Suprapubic skin (tissue), 3 donors: ENCODE measurements around the gene ZKSCAN1.

Experiments used
- EP300 ChIP-seq: sonication (generic); formaldehyde crosslinking; IDR thresholded peaks from one replicate; pipeline ENCODE4 v1.6.1; 2017; ENCODE audit warnings: antibody characterized with exemption
- POLR2A ChIP-seq, 2 donors: fragments of 450-650 bp; IDR thresholded peaks; one replicate each; pipeline ENCODE4 v1.6.1; 2017; ENCODE audit warnings: antibody characterized with exemption in 2 of 2, mild to moderate bottlenecking in 2 of 2, moderate library complexity in 2 of 2
- TF ChIP-seq, protein P1 (sequence below), 2 donors: fragments of 200-600 bp in 1 of 2; fragments of 450-650 bp in 1 of 2; sonication (generic) in 1 of 2; IDR thresholded peaks; one replicate each; pipeline ENCODE4 v1.5.1; 2016 to 2019; ENCODE audit warnings: antibody characterized with exemption in 2 of 2, mild to moderate bottlenecking in 1 of 2, moderate library complexity in 1 of 2

DNA sequence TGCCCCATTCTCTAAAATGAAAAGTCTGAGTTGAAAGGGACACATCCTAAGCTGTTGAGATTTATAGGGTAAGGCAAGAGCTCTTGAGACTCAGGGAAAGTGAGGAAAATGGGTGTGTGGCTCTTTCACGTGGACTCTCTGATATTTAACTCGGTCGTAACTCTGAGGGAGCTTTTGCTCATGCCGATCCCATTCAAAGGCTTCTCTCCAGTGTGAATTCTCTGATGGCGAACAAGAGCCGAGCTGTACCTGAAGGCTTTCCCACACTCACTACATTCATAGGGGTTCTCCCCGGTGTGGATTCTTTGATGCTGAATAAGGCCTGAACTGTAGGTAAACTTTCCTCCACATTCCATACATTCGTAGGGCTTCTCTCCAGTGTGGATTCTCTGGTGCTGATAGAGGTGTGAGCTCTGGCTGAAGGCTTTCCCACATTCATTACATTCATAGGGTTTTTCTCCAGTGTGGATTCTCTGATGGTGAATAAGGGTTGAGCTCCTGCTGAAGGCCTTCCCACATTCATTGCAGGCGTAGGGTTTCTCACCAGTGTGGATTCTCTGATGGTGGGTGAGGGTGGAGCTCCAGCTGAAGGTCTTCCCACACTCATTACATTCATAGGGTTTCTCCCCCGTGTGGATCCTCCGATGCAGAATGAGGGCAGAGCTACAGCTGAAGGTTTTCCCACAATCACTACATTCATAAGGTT is 55.8 kb downstream of the ZKSCAN1 start:
- TF ChIP-seq, protein P1, sequence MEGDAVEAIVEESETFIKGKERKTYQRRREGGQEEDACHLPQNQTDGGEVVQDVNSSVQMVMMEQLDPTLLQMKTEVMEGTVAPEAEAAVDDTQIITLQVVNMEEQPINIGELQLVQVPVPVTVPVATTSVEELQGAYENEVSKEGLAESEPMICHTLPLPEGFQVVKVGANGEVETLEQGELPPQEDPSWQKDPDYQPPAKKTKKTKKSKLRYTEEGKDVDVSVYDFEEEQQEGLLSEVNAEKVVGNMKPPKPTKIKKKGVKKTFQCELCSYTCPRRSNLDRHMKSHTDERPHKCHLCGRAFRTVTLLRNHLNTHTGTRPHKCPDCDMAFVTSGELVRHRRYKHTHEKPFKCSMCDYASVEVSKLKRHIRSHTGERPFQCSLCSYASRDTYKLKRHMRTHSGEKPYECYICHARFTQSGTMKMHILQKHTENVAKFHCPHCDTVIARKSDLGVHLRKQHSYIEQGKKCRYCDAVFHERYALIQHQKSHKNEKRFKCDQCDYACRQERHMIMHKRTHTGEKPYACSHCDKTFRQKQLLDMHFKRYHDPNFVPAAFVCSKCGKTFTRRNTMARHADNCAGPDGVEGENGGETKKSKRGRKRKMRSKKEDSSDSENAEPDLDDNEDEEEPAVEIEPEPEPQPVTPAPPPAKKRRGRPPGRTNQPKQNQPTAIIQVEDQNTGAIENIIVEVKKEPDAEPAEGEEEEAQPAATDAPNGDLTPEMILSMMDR (IDR thresholded peaks at IDR 0.05), result no peak
- TF ChIP-seq EP300, result no peak
- no peak for TF ChIP-seq POLR2A (IDR thresholded peaks at IDR 0.05)
